Neural progenitor cell (in vitro differentiated cells): ENCODE data around the gene FSCN2. TPM values are rescaled to one million over a fixed set of nuclear protein-coding genes. Genes with fewer than 3 reads are reported as not detected.

ENCODE experiments used
- DNase-seq: peaks from one replicate; pipeline ENCODE4 v3.0.0-alpha.2; 2016; ENCODE audit warnings: low spot score
- H2AFZ ChIP-seq: fragments of 200-600 bp; sonication (generic); replicated peaks from 2 replicates; pipeline ENCODE4 v1.6.1; 2016; ENCODE audit warnings: antibody characterized with exemption
- H3F3A ChIP-seq: fragments of 200-600 bp; sonication (generic); 2 replicates; pipeline ENCODE4 v1.6.1; 2016; ENCODE audit warnings: antibody characterized with exemption, low read depth
- H3K27ac ChIP-seq: fragments of 200-600 bp; sonication (generic); 2 replicates; pipeline ENCODE4 v1.5.1; 2016; ENCODE audit warnings: mild to moderate bottlenecking
- H3K27me3 ChIP-seq: fragments of 200-600 bp; sonication (generic); 2 replicates; pipeline ENCODE4 v1.6.1; 2016; ENCODE audit warnings: mild to moderate bottlenecking, moderate library complexity
- H3K36me3 ChIP-seq: fragments of 200-600 bp; sonication (generic); 2 replicates; pipeline ENCODE4 v1.5.1; 2016
- H3K4me1 ChIP-seq: fragments of 200-600 bp; sonication (generic); 2 replicates; pipeline ENCODE4 v1.6.1; 2016; ENCODE audit warnings: mixed run types
- H3K4me2 ChIP-seq: fragments of 200-600 bp; sonication (generic); 2 replicates; pipeline ENCODE4 v1.6.1; 2016
- H3K4me3 ChIP-seq: fragments of 200-600 bp; sonication (generic); 2 replicates; pipeline ENCODE4 v1.5.1; 2016
- H3K79me2 ChIP-seq: fragments of 200-600 bp; sonication (generic); 2 replicates; pipeline ENCODE4 v1.6.1; 2016; ENCODE audit warnings: low read depth
- H3K9ac ChIP-seq: fragments of 200-600 bp; sonication (generic); 2 replicates; pipeline ENCODE4 v1.6.1; 2016
- H3K9me3 ChIP-seq: fragments of 200-600 bp; sonication (generic); 2 replicates; pipeline ENCODE4 v1.5.1; 2016; ENCODE audit warnings: low read depth
- H4K20me1 ChIP-seq: fragments of 200-600 bp; sonication (generic); 2 replicates; pipeline ENCODE4 v1.6.1; 2016; ENCODE audit warnings: low read depth
- H3K27ac Mint-ChIP-seq: 3 replicates; pipeline ENCODE4 v1.8.0; 2021; ENCODE audit warnings: mixed read lengths
- H3K27me3 Mint-ChIP-seq: 2 replicates; pipeline ENCODE4 v1.8.0; 2022; ENCODE audit warnings: low read depth, mild to moderate bottlenecking, inconsistent platforms, moderate library complexity, mixed read lengths; ENCODE audit not compliant: insufficient read depth
- H3K36me3 Mint-ChIP-seq: 3 replicates; pipeline ENCODE4 v1.8.0; 2021; ENCODE audit warnings: mixed read lengths
- H3K4me1 Mint-ChIP-seq: 3 replicates; pipeline ENCODE4 v1.8.0; 2021; ENCODE audit warnings: mixed read lengths
- H3K4me3 Mint-ChIP-seq: 3 replicates; pipeline ENCODE4 v1.8.0; 2021; ENCODE audit warnings: mild to moderate bottlenecking, moderate library complexity, mixed read lengths
- H3K9me3 Mint-ChIP-seq: 3 replicates; pipeline ENCODE4 v1.8.0; 2020; ENCODE audit warnings: mixed read lengths
- EZH2 ChIP-seq: fragments of 200-600 bp; sonication (generic); IDR thresholded peaks from 2 replicates; pipeline ENCODE4 v1.6.1; 2017; ENCODE audit warnings: antibody characterized with exemption, mild to moderate bottlenecking, moderate library complexity
- EZH2phosphoT487 ChIP-seq: fragments of 200-600 bp; sonication (generic); IDR thresholded peaks from 2 replicates; pipeline ENCODE4 v1.6.1; 2017; ENCODE audit warnings: antibody characterized with exemption
- total RNA-seq: library from RNA; depleted of rRNA; stranded (reverse); fragments of >200 nt; gene quantifications from 2 replicates; pipeline ENCODE4 v1.2.3, GENCODE V29; 2015; ENCODE audit warnings: low replicate concordance
- TF ChIP-seq, protein P1 (sequence below): fragments of 200-600 bp; sonication (generic); IDR thresholded peaks from 2 replicates; pipeline ENCODE4 v1.5.1; 2017; ENCODE audit warnings: antibody characterized with exemption, mild to moderate bottlenecking

Gene FSCN2
- total RNA-seq, 1 donor from 2014 or later = not detected

DNA sequence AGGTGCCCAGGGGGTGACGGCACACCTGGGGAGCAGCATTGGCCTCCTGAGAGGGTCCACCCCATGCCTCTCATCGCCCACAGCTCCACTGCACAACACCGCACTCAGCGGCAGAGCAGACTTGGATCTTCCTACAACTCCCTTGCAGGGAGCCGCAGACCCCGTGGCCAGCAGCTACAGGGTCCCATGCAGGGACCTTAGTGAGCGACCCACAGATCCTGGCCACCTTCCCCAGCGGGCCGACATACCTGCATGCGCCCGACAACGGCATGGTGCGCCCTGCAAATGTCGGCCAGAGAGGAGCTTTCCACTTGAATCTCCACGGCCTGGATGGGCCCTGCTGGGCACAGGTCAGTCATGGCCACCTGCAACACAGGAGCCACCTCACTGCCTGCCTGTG is 15.6 kb downstream of the FSCN2 start:
- Histone ChIP-seq H3K27me3 (no peaks in the 10 kb centered on the region), H3K4me2 (no peak overlapping the region), H3F3A (no peaks in the 10 kb centered on the region), H4K20me1 (peaks cover 3% of the 10 kb centered on the region), H3K4me3 (no peak overlapping the region), H3K27ac (no peak overlapping the region), H2AFZ (no peak overlapping the region), H3K79me2 (no peaks in the 10 kb centered on the region), H3K9me3 (no peaks in the 10 kb centered on the region), H3K9ac (no peak overlapping the region), H3K4me1 (no peaks in the 10 kb centered on the region), H3K36me3 (no peaks in the 10 kb centered on the region)
- no peaks in the 10 kb centered on the region for H3K4me1 Mint-ChIP-seq
- no peaks in the 10 kb centered on the region for H3K27me3 Mint-ChIP-seq
- peaks cover 7% of the 10 kb centered on the region for H3K36me3 Mint-ChIP-seq
- no peak overlapping the region for H3K27ac Mint-ChIP-seq
- no peak for TF ChIP-seq EZH2
- no peak for TF ChIP-seq EZH2phosphoT487
- no peak for DNase-seq
- no peaks in the 10 kb centered on the region for H3K9me3 Mint-ChIP-seq
- H3K4me3 Mint-ChIP-seq = no peak overlapping the region

DNA sequence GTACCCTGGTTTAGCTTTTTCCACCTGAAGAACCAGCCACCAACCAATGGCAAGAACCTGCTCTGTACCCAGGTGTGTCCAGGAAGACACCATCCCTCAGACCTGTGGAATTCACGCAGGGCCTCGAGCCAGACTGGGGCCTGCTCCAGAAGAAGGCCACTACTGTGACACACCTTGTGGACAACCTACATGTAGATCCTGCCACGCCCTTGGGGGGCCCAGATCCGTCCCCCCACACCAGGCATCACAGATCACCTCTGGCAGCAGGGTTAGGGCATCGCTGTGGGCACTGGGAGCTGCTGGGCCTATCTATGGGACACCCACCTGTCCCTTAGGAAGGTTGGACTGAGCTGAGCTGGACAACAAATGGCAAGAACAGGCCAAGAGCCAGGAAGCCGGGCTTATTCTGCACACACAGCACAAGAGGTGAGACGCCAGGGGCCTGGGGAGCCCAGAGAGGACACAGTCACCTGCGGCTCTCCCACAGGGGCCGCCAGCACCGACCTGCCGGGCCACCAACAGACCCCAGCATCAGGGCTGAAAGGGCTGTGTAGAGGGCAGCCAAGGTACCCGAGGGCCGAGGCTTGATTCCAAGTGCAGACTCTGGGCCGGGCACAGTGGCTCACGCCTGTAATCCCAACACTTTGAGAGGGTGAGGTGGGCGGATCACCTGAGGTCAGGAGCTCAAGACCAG is 16.3 kb downstream of the FSCN2 start:
- Histone ChIP-seq H3K4me3 (no peak overlapping the region), H3K27ac (no peak overlapping the region), H4K20me1 (no peaks in the 10 kb centered on the region), H2AFZ (no peak overlapping the region), H3K79me2 (no peaks in the 10 kb centered on the region), H3K27me3 (no peaks in the 10 kb centered on the region), H3K36me3 (no peaks in the 10 kb centered on the region), H3K9me3 (no peaks in the 10 kb centered on the region), H3K4me2 (no peak overlapping the region), H3K9ac (no peak overlapping the region), H3F3A (no peaks in the 10 kb centered on the region), H3K4me1 (no peaks in the 10 kb centered on the region)
- Mint-ChIP-seq H3K36me3 (peaks cover 12% of the 10 kb centered on the region), H3K4me3 (no peak overlapping the region), H3K4me1 (peaks cover 3% of the 10 kb centered on the region), H3K27ac (no peak overlapping the region), H3K27me3 (no peaks in the 10 kb centered on the region), H3K9me3 (no peaks in the 10 kb centered on the region)
- DNase-seq = no peak
- TF ChIP-seq EZH2 = no peak
- no peak for TF ChIP-seq EZH2phosphoT487
- TF ChIP-seq, protein P1, sequence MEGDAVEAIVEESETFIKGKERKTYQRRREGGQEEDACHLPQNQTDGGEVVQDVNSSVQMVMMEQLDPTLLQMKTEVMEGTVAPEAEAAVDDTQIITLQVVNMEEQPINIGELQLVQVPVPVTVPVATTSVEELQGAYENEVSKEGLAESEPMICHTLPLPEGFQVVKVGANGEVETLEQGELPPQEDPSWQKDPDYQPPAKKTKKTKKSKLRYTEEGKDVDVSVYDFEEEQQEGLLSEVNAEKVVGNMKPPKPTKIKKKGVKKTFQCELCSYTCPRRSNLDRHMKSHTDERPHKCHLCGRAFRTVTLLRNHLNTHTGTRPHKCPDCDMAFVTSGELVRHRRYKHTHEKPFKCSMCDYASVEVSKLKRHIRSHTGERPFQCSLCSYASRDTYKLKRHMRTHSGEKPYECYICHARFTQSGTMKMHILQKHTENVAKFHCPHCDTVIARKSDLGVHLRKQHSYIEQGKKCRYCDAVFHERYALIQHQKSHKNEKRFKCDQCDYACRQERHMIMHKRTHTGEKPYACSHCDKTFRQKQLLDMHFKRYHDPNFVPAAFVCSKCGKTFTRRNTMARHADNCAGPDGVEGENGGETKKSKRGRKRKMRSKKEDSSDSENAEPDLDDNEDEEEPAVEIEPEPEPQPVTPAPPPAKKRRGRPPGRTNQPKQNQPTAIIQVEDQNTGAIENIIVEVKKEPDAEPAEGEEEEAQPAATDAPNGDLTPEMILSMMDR = no peak

DNA sequence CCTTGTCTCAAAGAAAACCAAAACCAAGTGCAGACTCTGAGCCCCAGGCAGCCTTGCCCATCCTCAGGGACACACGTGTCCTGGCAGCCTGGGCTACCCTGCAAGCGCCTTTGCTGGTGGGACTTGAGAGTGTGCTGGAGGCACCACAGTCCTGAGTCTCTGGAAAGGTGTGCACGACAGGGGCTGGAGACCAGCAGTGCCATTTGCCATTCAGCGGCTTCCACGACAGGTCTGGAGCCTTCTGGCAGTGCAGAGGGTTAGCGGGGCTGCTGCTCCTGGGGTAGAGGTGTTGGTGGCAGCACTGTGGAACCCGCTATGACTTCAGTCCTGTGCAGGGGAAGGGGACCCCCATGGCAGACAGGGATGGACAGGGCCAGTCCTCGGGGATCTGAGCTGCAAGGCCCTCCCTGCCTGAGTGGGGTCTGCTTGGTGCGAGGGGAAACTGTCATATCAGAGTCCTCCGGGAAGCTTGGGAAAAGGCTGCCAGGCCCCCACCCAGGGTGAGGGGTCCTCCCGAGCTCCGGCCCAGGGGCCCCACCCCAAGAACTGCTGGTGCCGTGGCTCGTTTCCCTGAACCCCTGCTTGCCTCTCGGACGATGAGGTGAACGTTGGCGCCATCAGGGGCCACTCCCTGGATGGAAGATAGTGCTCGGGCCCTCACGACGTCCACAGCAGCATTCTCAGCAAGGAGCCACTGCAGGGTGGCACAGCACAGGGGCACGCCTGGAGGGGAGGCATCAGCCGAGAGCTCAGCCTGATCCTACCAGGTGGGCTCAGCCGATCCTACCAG is 17.2 kb downstream of the FSCN2 start:
- Mint-ChIP-seq H3K27ac (no peak overlapping the region), H3K4me1 (peaks cover 10% of the 10 kb centered on the region), H3K4me3 (no peak overlapping the region), H3K27me3 (no peaks in the 10 kb centered on the region), H3K36me3 (peaks cover 16% of the 10 kb centered on the region), H3K9me3 (no peaks in the 10 kb centered on the region)
- H3K4me1 ChIP-seq = no peaks in the 10 kb centered on the region
- H3K4me3 ChIP-seq = no peak overlapping the region
- no peaks in the 10 kb centered on the region for H3K27me3 ChIP-seq
- no peak for DNase-seq
- H4K20me1 ChIP-seq = peaks cover 6% of the 10 kb centered on the region
- no peak overlapping the region for H3K9ac ChIP-seq
- TF ChIP-seq, protein P1 = no peak
- TF ChIP-seq EZH2 (no peak), EZH2phosphoT487 (no peak)
- no peak overlapping the region for H3K4me2 ChIP-seq
- H2AFZ ChIP-seq = no peak overlapping the region
- no peaks in the 10 kb centered on the region for H3K36me3 ChIP-seq
- H3K9me3 ChIP-seq = no peaks in the 10 kb centered on the region
- H3K79me2 ChIP-seq = no peaks in the 10 kb centered on the region
- H3K27ac ChIP-seq = no peak overlapping the region
- H3F3A ChIP-seq = no peaks in the 10 kb centered on the region
